Hepatocyte (in vitro differentiated cells): ENCODE data around the gene LINC00632. TPM values are rescaled to one million over a fixed set of nuclear protein-coding genes. Genes with fewer than 3 reads are reported as not detected.

Experiments
- DNase-seq: peaks from one replicate; pipeline ENCODE4 v3.0.0-alpha.2; 2016; ENCODE audit warnings: low spot score
- H2AFZ ChIP-seq: fragments of 200-600 bp; sonication (generic); 2 replicates; pipeline ENCODE4 v1.6.0; 2016; ENCODE audit warnings: antibody characterized with exemption, mild to moderate bottlenecking
- H3K27ac ChIP-seq: fragments of 200-600 bp; sonication (generic); 2 replicates; pipeline ENCODE4 v1.5.1; 2016; ENCODE audit warnings: mild to moderate bottlenecking
- H3K27me3 ChIP-seq: fragments of 200-600 bp; sonication (generic); 2 replicates; pipeline ENCODE4 v1.6.1; 2016
- H3K36me3 ChIP-seq: fragments of 200-600 bp; sonication (generic); replicated peaks from 2 replicates; pipeline ENCODE4 v1.5.1; 2016; ENCODE audit warnings: low read depth; ENCODE audit not compliant: insufficient read depth
- H3K4me1 ChIP-seq: fragments of 200-600 bp; sonication (generic); 2 replicates; pipeline ENCODE4 v1.5.1; 2016; ENCODE audit warnings: mild to moderate bottlenecking, moderate library complexity; ENCODE audit not compliant: insufficient read depth
- H3K4me2 ChIP-seq: fragments of 200-600 bp; sonication (generic); 2 replicates; pipeline ENCODE4 v1.6.0; 2016
- H3K4me3 ChIP-seq: fragments of 200-600 bp; sonication (generic); 2 replicates; pipeline ENCODE4 v1.5.1; 2016; ENCODE audit warnings: mild to moderate bottlenecking
- H3K79me2 ChIP-seq: fragments of 200-600 bp; sonication (generic); 2 replicates; pipeline ENCODE4 v1.6.0; 2017; ENCODE audit warnings: mild to moderate bottlenecking
- H3K9me2 ChIP-seq: fragments of 200-600 bp; sonication (generic); replicated peaks from 2 replicates; pipeline ENCODE4 v1.6.0; 2017; ENCODE audit warnings: mild to moderate bottlenecking; ENCODE audit not compliant: insufficient read depth
- H3K9me3 ChIP-seq: fragments of 200-600 bp; sonication (generic); 2 replicates; pipeline ENCODE4 v1.5.1; 2016; ENCODE audit warnings: low read depth, mild to moderate bottlenecking
- H4K20me1 ChIP-seq: fragments of 200-600 bp; sonication (generic); 2 replicates; pipeline ENCODE4 v1.6.0; 2016; ENCODE audit warnings: mild to moderate bottlenecking; ENCODE audit not compliant: insufficient read depth, poor library complexity, severe bottlenecking
- EZH2 ChIP-seq: fragments of 200-600 bp; sonication (generic); IDR thresholded peaks from 2 replicates; pipeline ENCODE4 v1.6.1; 2016; ENCODE audit warnings: antibody characterized with exemption, mild to moderate bottlenecking, borderline replicate concordance
- EZH2phosphoT487 ChIP-seq: fragments of 200-600 bp; sonication (generic); IDR thresholded peaks from one replicate; pipeline ENCODE4 v1.6.1; 2018; ENCODE audit warnings: antibody characterized with exemption, mild to moderate bottlenecking, low read depth, moderate library complexity; ENCODE audit not compliant: unreplicated experiment, severe bottlenecking
- WGBS: methylation state at CpG from one replicate; pipeline ENCODE4 v1.1.6; 2016; ENCODE audit warnings: low lambda C conversion rate; ENCODE audit errors: missing lambda C conversion rate; 5-methylcytosine and 5-hydroxymethylcytosine counted together
- polyA plus RNA-seq: library from polyadenylated mRNA; unstranded; fragments of >200 nt; fragmentation: Nextera tagmentation; extraction: Ambion mirVana; gene quantifications from 2 replicates; pipeline ENCODE4 v1.2.1, GENCODE V29; 2016
- total RNA-seq: library from RNA; depleted of rRNA; stranded (reverse); fragments of >200 nt; gene quantifications from 2 replicates; pipeline ENCODE4 v1.2.3, GENCODE V29; 2014
- TF ChIP-seq, protein P1 (sequence below): fragments of 200-600 bp; sonication (generic); IDR thresholded peaks from 2 replicates; pipeline ENCODE4 v1.5.1; 2016; ENCODE audit warnings: antibody characterized with exemption, mild to moderate bottlenecking; ENCODE audit not compliant: poor library complexity

The LINC00632 gene
- total and polyA plus RNA-seq, 2 experiments from 2014 or later, result 51.5 to 245 TPM

DNA sequence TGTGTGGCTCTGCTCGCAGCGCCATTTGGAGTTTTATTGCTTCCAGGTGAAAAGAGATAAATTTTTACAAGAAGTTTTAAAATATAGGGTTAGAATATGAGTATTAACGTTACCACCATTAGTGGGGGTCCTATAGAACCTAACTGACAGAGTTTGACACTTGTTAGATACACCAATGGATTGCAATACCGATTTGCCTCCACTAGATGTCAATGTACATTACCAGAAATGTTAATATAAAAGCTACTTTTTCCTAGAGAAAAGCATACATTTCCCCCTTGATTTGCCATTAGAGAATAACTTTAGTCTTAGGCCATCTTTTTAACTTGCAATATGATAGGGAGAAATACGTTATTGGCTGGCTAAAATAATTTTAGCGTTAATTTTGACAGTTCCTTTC is 108.4 kb downstream of the LINC00632 start:
- Histone ChIP-seq H3K36me3 (no peaks in the 10 kb centered on the region), H2AFZ (no peak overlapping the region), H3K4me2 (no peak overlapping the region), H4K20me1 (no peaks in the 10 kb centered on the region), H3K79me2 (no peaks in the 10 kb centered on the region), H3K27me3 (no peaks in the 10 kb centered on the region), H3K27ac (no peak overlapping the region), H3K9me2 (no peaks in the 10 kb centered on the region), H3K9me3 (no peaks in the 10 kb centered on the region), H3K4me1 (no peaks in the 10 kb centered on the region), H3K4me3 (no peak overlapping the region)
- TF ChIP-seq, protein P1, sequence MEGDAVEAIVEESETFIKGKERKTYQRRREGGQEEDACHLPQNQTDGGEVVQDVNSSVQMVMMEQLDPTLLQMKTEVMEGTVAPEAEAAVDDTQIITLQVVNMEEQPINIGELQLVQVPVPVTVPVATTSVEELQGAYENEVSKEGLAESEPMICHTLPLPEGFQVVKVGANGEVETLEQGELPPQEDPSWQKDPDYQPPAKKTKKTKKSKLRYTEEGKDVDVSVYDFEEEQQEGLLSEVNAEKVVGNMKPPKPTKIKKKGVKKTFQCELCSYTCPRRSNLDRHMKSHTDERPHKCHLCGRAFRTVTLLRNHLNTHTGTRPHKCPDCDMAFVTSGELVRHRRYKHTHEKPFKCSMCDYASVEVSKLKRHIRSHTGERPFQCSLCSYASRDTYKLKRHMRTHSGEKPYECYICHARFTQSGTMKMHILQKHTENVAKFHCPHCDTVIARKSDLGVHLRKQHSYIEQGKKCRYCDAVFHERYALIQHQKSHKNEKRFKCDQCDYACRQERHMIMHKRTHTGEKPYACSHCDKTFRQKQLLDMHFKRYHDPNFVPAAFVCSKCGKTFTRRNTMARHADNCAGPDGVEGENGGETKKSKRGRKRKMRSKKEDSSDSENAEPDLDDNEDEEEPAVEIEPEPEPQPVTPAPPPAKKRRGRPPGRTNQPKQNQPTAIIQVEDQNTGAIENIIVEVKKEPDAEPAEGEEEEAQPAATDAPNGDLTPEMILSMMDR, result peak; percentile 55
- no peak for TF ChIP-seq EZH2phosphoT487
- WGBS, result 27% methylated on average over 6 of the region's 6 CpGs
- DNase-seq, result peak; percentile 45

DNA sequence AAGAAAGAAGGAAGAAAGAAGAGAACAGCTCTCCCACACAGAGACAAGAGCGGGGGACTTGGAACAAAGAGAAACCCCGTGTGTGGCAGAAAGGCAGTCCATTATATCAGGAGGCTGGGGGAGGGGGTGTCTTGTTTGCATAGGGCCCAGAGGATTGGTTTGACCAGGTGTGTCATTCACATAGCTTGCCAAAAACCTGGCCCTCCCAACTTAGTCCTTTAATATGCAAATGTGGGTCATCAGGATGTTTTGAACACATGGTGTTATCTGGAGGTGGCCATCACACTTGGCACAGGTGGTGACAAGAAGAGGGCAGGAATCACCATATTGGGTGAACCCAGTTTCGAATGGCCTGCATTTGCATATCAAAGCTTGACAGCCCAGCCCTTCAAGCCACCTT is 111.7 kb downstream of the LINC00632 start:
- no peak overlapping the region for H3K4me3 ChIP-seq
- no peak overlapping the region for H3K4me2 ChIP-seq
- H3K36me3 ChIP-seq, result no peaks in the 10 kb centered on the region
- H4K20me1 ChIP-seq, result no peaks in the 10 kb centered on the region
- 78% methylated on average over 3 of the region's 3 CpGs for WGBS
- no peaks in the 10 kb centered on the region for H3K27me3 ChIP-seq
- DNase-seq, result no peak
- no peaks in the 10 kb centered on the region for H3K4me1 ChIP-seq
- H3K9me3 ChIP-seq, result no peaks in the 10 kb centered on the region
- H3K79me2 ChIP-seq, result no peaks in the 10 kb centered on the region
- H2AFZ ChIP-seq, result no peak overlapping the region
- H3K27ac ChIP-seq, result no peak overlapping the region
- TF ChIP-seq, protein P1, result no peak
- TF ChIP-seq EZH2 (no peak), EZH2phosphoT487 (no peak)
- no peaks in the 10 kb centered on the region for H3K9me2 ChIP-seq

DNA sequence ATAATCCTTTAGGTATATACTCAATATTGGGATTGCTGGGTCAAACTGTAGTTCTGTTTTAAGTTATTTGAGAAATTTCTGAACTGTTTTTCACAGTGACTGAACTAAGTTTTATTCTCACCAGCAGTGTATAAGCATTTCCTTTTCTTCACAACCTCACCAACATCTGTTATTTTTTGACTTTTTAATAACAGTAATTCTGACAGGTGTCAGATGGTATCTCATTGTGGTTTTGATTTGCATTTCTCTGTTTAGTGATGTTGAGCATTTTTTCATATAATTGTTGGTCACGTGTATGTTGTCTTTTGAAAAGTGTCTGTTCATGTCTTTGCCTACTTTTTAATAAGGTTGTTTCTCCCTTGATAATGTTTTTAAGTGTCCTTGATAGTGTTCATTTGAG is 112.6 kb downstream of the LINC00632 start:
- 69% methylated on average over 1 of the region's 1 CpG for WGBS
- no peaks in the 10 kb centered on the region for H4K20me1 ChIP-seq
- H3K36me3 ChIP-seq, result no peaks in the 10 kb centered on the region
- no peaks in the 10 kb centered on the region for H3K9me2 ChIP-seq
- H3K27ac ChIP-seq, result no peak overlapping the region
- DNase-seq, result no peak
- no peaks in the 10 kb centered on the region for H3K79me2 ChIP-seq
- no peak overlapping the region for H2AFZ ChIP-seq
- no peaks in the 10 kb centered on the region for H3K27me3 ChIP-seq
- TF ChIP-seq EZH2phosphoT487 (no peak), EZH2 (no peak)
- TF ChIP-seq, protein P1, result no peak
- no peak overlapping the region for H3K4me3 ChIP-seq
- no peaks in the 10 kb centered on the region for H3K9me3 ChIP-seq
- H3K4me1 ChIP-seq, result no peaks in the 10 kb centered on the region
- H3K4me2 ChIP-seq, result no peak overlapping the region

DNA sequence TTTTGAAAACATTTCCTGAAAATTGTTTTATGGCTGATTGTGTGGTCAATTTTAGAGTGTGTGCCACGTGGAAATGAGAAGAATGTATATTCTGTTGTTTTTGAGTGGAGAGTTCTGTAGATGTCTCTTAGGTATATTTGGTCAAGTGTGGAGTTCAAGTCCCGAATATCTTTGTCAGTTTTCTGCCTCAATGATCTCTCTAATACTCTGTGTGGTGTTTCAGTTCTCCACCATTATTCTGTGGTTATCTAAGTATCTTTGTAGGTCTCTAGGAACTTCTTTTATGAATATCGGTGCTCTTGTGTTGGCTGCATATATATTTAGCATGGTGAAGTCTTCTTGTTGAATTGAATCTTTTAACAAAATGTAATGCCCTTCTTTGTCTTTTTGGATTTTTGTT is 113.3 kb downstream of the LINC00632 start:
- Histone ChIP-seq H3K27ac (no peak overlapping the region), H3K4me3 (no peak overlapping the region), H2AFZ (no peak overlapping the region), H3K79me2 (no peaks in the 10 kb centered on the region), H3K36me3 (no peaks in the 10 kb centered on the region), H3K4me2 (no peak overlapping the region), H3K4me1 (no peaks in the 10 kb centered on the region), H3K9me2 (no peaks in the 10 kb centered on the region), H4K20me1 (no peaks in the 10 kb centered on the region), H3K27me3 (no peaks in the 10 kb centered on the region), H3K9me3 (no peaks in the 10 kb centered on the region)
- WGBS, result 72% methylated on average over 3 of the region's 3 CpGs
- no peak for DNase-seq
- TF ChIP-seq, protein P1, result no peak
- no peak for TF ChIP-seq EZH2
- no peak for TF ChIP-seq EZH2phosphoT487
